NCI-H226 (cell line): ENCODE measurements around the gene IL23R.
"Not testable (repeated sequence)": the region's sequence is repeated elsewhere in the genome, so short reads cannot be mapped to it uniquely, and the experiment has no call there.

Experiments used
- DNase-seq: peaks from one replicate; pipeline ENCODE4 v3.0.0-alpha.2; 2015

IL23R gene

DNA sequence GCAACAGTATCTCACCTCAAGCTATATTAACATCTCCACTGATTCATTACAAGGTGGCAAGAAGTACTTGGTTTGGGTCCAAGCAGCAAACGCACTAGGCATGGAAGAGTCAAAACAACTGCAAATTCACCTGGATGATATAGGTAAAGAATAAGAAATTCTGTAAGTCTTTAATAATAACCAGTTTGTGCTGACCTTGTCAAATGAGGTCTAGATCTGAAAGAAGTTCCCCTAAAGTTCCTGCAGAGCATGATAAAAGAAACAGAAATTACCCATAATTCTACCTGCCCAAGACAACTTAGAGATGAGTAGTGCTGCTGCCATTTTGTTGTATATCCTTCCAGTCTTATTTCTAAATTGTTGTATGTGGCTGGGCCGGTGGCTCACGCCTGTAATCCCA, 34.5 kb downstream of the IL23R start:
- DNase-seq: no peak

DNA sequence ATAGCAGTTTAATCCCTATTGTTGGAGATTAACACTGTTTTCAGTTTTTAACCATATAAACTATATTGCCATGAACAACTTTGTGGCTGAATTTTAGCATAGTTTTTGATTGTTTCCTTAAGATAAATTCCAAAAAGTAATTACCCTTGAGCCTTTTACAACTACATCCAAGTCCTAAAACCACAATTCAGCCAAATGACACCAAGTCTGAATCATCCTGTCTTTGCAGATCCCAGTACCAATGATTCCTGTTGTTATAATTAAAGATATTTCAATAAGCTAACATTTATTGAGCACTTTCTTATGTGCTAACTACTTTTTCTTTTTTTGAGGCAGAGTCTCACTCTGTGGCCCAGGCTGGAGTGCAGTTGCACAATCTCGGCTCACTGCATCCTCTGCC, 35.6 kb downstream of the IL23R start:
- DNase-seq: no peak

DNA sequence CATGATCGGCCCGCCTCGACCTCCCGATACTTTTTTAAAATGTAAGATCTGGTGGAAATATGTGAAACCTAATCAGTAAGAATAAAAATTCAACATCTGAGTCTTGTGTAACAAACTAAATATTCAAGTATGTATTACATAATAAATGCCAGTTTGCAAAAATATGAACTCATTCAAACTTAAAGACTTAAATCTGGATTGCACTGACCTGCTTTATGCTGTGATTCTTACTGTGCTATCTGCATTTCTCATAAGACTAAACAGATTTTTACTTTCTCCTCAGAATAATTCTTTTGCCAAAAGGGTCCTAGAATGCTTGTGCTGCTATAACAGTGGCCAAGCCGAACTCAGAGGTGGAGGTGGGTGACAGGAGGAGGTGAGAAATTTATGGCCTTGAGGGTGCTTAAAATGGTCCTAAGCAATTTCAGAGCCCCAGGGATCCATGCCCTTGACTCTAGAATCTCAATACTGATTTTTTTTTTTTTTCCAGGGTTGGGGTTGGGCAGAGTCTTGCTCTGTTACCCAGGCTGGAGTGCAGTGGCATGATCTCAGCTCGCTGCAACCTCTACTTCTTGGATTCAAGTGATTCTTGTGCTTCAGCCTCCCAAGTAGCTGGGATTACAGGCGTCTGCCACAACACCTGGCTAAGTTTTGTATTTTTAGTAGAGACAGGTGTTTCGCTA, 38.2 kb downstream of the IL23R start:
- DNase-seq: no peak

DNA sequence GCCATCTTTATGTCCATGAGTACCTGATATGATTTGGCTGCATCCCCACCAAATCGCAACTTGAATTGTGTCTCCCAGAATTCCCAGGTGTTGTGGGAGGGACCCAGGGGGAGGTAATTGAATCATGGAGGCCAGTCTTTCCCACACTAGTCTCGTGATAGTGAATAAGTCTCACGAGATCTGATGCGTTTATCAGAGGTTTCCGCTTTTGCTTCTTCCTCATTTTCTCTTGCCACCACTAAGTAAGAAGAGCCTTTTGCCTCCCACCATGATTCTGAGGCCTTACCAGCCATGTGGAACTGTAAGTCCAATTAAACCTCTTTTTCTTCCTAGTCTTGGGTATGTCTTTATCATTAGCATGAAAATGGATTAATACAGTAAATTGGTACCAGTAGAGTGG, 41.1 kb downstream of the IL23R start:
- DNase-seq: not testable (repeated sequence)

DNA sequence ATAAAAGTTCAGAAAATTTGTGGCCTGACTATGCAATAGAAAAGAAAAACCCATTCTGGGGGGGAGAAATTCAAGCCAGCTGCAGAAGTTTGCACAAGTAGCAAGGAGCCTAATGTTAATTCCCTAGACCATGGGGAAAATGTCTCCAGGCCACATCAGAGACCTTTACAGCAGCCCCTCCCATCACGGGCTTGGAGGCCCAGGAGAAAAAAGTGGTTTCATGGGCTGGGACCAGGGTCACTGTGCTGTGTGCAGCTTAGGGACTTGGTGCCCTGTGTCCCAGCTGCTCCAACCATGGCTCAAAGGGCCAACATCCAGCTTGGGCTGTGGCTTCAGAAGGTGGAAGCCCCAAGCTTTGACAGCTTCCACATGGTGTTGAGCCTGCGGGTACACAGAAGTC, 42.0 kb downstream of the IL23R start:
- DNase-seq: no peak

DNA sequence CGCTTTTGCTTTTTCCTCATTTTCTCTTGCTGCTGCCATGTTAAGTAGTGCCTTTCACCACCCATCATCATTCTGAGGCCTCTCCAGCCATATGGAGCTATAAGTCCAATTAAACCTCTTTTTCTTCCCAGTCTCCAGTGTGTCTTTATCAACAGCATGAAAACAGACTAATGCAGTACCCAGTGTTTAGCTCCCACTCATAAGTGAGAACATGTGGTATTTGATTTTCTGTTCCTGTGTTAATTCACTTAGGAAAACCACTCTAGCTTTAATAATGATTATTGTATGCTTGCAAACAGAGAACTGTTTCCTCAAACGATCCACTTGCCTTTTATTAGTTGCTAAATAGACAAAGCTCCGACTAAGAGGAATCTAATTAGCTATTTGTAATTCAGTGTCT, 43.3 kb downstream of the IL23R start:
- DNase-seq: no peak

DNA sequence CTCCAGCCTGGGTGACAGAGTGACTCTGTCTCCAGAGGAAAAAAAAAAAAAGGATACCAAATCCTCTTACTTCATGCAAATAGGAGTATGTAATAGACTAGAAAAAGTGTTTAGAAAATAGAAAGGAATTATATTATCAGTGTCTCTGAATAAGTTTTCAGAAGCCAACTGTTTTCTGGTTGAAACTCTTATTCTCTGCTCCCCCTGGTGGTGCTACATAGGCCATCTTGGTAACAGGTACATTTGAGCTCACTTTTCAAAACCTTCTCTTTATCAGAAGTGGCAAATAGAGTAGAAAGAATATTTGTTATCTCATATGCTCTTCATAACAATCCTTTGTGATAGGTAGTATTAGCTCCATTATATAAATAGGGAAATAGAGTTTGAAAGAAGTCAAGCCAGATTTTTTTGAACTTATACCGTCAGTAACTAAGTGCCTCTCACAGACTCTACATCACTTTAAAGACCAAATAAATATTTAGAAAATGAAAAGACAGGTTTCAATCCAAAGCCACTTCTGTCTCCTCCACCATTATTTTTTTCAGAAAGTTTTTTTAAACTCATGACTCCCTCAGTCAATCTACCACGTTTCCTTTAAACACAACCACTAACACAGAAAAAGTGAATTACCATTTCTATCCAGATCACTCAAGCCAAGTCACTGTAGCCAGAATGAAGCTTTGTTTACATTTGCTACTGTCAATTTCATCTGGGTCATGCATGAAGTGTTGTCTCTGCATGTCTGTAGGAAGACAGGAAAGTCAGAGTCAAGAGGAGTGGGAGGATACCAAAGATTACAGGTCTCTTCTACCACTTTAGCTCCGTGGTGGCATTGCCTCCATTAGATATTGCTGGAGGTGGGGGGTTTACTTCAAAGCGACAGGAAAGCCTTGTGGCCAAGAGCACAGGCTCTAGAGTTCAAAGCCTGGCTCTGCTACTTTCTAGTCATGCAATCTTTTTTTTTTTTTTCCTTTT, 45.6 kb downstream of the IL23R start:
- DNase-seq: no peak

DNA sequence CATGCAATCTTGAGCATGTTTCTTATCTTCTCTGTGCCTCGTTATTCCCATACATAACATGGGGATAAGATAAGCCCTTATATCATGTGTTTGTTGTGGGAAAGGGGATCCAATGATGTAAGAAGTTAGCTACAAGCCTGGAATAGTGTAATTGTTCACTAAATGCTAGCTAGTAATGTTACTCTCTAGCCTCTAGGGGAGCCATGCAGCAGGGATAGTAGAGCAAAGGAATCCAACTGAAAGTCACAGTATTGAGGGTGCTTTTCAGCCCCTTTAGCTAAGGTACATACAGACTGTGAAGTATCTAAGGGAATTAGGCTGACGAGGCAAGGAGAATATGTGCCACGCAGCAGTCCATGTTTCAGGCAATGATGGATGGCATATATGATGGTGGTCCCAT, 46.9 kb downstream of the IL23R start:
- DNase-seq: peak; percentile 5

DNA sequence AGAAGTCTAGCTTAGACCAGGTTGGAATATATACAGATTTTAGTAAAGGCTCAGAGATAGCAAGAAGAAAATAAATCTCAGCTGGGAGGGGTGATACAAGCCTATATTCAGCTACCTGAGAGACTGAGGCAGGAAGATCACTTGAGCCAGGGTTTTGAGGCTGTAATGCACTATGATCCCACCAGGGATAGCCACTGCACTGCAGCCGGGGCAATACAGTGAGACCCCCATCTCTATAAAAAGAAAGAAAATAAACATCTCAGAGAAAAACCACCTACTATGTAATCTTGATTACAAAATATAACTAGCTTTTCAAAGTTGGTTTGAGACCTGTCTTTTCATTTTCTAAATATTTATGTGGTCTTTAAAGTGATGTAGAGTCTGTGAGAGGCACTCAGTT, 47.7 kb downstream of the IL23R start:
- DNase-seq: no peak

DNA sequence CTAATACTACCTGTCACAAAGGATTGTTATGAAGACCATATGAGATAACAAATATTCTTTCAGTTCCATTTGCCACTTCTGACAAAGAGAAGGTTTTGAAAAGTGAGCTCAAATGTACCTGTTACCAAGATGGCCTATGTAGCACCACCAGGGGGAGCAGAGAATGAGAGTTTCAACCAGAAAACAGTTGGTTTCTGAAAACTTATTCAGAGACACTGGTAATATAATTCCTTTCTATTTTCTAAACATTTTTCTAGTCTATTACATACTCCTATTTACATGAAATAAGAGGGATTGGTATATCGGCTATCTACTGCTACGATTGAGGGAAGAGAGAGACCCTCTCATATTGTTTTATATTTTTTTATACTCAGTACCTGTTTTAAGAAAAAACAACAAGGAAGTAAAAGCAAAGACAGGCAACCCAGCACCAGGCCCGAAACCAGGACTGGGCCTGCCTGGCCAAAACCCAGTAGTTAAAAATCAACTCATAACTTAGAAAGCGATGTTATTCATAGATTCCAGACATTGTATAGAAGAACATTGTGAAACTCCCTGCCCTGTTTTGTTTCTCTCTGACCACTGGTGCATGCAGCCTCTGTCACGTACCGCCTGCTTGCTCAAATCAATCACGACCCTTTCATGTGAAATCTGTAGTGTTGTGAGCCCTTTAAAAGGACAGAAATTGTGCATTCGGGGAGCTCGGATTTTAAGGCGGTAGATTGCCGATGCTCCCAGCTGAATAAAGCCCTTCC, 48.3 kb downstream of the IL23R start:
- no peak for DNase-seq

DNA sequence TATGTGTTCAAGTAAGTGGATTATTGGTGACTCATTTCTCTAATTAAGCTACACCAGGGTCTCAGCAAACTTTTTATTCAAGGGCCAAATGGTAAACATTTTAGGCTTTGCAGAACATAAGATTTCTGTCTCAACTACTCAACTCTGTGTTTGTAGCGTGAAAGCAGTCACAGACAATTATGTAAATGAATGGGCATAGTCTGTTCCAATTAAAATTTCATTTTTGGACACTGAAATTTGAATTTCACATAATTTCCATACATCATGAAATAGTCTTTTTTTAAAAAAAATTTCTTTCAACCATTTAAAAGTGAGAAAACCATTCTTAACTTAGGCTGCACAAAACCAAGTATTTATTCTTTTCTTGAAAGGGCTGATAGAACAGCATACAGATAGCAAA, 50.1 kb downstream of the IL23R start:
- no peak for DNase-seq

DNA sequence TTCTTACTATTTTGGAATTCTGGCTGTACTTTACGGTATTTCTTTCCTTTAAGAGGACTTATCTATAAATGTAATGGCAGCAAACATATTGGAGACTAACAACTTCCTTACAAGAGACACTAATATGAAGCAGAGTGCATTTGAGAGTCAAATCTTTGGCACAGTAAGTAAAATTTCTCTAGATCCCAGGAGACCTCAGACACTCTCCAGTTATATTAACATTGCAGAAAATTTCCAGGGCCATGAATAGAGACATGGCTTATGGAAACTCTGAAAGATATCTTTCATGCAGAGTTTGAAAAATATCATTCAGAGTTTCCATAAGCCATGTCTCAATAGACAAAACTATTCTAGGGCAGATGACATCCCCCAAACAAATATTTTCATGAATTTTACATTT, 51.2 kb downstream of the IL23R start:
- DNase-seq: no peak

DNA sequence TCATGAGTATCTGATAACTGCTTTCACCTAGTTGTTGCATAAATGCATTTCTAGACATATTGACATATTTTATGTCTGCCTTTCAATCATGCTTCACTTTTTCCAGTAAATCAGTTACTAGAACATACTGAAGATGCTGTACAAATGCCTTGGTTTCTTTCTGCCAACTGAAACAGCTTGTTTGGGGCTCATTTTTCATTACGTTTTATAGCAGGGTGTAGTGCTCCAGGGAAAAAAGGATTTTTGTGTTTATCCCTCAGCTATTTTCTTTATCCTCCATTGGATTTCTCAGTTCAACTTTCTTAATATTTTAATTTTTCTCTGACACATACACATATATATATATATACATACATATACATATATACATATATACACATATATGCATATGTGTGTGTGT, 51.7 kb downstream of the IL23R start:
- DNase-seq: no peak

DNA sequence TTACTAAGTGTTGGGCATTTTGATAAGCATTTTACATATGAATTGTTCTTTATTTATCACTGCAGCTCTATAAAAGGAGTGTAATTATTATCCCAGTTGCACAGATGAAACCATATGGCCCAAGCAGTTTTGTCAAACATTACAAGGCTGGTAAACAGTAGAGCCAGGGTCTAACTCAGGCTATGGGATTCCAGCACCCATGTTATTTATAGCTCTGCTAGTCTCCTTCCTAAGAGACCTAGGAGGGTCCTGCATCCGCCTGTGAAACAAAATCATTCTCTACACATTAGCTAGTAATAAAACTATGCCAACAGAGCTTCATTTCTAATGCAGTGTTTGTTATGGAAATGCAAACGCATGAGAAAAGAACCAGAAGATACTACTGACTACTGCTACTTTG, 58.6 kb downstream of the IL23R start:
- no peak for DNase-seq

DNA sequence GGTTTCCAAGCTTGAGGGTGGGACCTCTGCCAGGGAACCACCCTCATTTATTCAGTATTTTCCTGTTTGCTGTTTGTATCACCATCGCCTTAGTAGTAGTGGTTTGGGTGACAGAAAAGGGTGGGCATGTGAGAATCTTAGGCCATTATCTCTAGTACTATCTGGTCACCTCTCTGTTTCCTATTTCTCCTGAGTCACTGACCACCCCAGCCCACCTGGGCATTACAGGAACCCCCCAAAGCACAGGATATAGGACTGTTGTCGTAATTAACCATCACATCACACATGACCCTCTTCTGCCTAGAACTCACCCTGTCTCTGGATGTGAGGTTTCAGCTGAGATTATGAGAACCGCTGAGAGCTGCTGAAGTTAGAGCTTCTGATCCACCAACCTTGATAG, 60.4 kb downstream of the IL23R start:
- no peak for DNase-seq

DNA sequence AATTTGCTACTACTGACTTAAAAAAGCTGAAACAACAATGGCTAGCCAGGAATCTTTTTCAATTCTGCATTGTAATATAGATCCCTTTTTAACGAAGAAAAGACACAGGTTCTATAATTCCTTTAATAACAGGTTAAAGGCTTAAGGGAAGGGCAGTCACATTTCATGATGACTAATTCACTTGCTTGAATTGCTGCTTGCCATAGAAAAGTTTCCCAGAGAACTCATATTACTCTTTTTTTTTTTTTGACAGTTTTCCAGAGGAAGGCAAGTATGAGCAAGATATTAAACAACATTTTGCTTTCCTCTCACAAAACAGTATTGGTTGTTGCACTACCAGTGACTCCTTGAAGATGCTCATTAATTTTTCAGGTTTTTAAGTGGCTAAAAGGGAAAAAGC, 60.9 kb downstream of the IL23R start:
- DNase-seq: peak; percentile 16

DNA sequence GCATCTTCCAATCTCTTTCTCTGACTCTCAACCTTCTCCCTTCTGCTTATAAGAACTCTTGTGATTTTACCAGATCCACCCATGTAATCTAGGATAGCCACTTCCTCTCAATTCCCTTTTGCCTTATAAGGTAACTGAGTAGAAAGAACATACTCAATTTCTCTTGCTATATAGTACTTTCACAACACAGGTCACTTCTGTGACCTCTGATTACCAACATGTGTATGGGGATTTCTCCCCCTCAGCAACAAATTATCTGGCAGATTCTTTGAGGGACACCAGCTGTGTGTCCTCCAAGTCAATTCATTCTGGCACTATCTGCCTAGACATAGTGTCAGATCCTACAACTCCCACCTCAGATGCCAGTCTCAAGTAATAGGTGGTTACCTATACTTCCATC, 62.5 kb downstream of the IL23R start:
- no peak for DNase-seq

DNA sequence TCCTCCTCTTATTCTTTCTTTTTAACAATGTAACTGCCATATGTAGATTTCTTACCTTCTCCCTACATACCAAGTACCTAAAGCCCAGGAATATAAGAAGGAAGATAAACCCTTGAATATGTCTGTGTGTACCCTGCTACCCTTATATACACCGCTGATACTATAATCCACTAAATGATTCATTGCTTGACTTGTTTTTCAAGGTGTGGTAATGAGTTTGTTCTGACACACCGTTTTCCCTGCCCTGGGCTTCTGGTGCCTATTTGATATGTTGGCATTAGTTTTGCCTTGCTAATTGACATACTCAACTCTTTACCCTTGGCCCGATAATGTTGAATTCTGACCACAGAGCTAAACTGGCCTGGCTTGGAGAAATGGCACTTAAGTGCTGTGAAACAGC, 64.3 kb downstream of the IL23R start:
- no peak for DNase-seq

DNA sequence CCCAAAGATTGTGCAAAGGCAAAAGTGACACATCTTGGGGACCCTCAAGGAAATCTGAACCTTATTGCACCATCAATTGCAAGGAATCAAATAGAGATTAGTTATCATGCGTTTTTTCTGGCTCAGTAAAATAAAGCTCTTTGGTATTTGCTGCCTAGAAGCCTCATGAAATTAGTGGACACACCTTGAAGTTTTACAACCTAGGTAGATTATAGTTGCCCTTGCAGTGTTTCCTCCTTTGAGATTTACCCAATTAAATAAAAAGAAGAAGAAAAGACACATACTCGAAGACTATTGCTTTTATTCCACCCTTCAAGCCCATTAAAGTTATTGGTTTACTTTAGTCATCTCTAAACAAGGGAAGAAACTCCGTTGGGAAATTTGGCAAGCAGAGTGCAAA, 70.0 kb downstream of the IL23R start:
- no peak for DNase-seq

DNA sequence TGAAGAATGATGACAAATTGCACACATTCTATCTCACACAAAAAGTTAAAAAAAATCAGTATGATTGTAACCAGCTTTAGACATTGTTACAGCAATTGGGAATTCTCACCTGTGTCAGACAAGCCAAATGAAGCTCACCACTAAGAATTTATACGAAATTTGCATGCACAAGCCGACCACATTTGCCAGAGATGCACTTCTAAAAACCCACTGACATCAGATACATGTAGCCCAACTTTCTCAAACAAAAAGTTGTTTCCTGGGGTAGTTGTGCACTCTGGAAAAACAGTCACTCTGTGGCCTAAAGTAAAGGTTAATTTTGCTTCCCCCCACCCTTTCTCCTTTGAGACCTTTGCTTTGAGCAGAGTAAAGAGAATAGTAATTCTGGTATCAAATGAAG, 73.5 kb downstream of the IL23R start:
- DNase-seq: no peak

DNA sequence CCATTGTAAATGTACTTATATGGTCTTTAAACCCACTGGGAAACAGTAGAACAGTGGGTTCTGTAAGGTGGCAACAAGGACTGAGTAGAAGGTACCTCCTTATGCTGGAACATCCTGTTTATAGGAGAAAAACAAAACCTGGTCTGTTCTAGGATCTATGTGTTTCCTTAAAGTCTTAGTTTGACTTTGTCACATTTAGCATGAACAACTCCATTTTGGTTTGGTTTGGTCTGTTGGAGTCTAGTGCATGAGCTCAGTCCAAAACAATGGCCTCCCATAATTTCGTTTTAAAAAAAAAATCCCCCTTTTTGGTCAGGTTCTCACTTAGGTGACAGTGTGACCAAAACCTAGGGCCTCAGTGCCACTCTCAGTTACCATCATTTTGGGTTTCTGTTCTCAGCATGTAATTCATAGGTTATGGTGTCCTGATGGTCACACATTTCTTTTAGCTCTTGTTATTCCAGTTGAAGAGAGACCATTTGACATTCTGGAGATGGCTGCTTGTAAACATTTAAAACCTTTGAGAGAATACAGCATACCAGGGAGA, 75.0 kb downstream of the IL23R start:
- no peak for DNase-seq

DNA sequence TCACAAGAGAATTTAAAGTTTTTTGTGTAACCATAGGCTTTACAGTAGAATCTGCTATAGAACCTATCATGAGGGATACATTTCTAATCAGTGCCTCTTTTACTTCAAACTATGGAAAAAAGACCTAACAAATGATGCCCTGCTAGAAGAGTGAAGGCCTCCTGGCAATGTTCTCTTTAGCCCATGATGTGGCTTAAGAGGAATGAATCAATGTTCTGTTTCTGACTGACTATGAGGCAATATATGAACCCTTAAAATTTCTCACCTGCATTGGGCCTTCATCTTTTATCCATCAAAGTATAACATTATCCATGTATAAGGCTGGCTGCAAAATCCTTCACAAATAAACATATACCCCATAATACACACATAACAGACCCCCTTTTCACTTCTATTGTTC, 75.8 kb downstream of the IL23R start:
- no peak for DNase-seq

DNA sequence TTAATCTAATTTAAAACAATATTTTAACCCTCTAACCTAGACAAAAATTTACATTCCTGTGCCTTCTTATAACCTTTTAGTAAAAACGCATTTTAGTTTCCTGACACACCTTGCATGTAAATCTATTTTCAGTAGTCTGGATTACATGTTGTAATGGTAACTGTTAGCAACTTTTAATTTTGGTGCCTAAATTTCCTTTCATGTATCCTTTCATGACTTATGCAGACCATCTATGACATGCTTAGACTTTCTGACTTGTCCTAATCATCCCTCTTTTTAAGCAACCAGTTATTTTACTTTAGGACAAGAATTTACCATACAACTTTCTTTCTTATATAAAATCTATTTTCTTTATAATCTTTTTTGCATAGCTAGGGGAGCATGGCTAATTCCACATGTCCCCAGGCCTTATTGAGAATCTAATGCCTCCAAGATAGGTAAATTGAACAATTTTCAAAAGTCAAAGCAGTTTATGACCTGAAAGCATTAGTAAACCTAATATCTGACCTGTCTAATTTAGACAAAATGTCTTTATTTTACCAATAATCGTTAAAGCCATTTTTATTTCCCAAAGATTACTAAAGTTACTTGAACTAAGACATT, 83.9 kb downstream of the IL23R start:
- no peak for DNase-seq
